A549 (cell line): ENCODE measurements around the gene RPS16.

Experiments used
- CHD4 ChIP-seq: fragments of 200-600 bp; sonication (generic); IDR thresholded peaks from 2 replicates; pipeline ENCODE4 v1.6.1; 2016; ENCODE audit warnings: antibody characterized with exemption, mild to moderate bottlenecking, borderline replicate concordance
- EHF ChIP-seq: fragments of 250-450 bp; sonication (Bioruptor Pico); IDR thresholded peaks from 2 replicates; pipeline ENCODE4 v1.5.0; 2020; ENCODE audit warnings: mild to moderate bottlenecking
- ESRRA ChIP-seq: fragments of 150-350 bp; IDR thresholded peaks from 2 replicates; pipeline ENCODE4 v1.6.1; 2014; ENCODE audit warnings: mild to moderate bottlenecking, low read length, borderline replicate concordance
- JUN ChIP-seq, 2 experiments: fragments of >200 bp; sonication (Bioruptor Twin); formaldehyde crosslinking; IDR thresholded peaks; 2 replicates in 1 of 2; 3 replicates in 1 of 2; pipeline ENCODE4 v1.6.1; 2016 to 2017
- PHF8 ChIP-seq: fragments of 200-600 bp; sonication (generic); IDR thresholded peaks from 2 replicates; pipeline ENCODE4 v1.6.1; 2016; ENCODE audit warnings: low read depth, mild to moderate bottlenecking, antibody characterized with exemption, moderate library complexity, borderline replicate concordance

DNA sequence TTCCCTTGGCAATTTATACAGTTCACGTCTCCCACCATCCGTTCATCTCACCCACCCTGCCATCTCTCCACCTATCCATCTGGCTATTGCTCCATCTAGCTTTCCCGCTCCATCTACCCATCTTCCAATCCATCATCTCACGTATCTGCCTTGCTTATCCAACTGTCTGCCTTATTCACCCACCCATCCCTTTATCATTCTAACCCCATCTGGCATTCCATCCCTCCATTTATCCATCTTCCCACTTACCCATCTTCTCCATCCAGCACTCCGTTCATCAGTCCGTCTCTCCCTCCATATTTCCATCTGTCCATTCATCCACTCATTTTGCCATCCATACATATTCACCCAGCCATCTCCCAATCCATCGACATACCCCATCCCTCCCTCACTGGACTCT is 10.0 kb downstream of the RPS16 start:
- TF ChIP-seq JUN (IDR thresholded peaks at IDR 0.05) (no peak), PHF8 (no peak), ESRRA (no peak), EHF (CRISPR knock-in tag) (no peak), CHD4 (no peak)
